H1 (cell line): ENCODE results near the gene NXT1. TPM values are rescaled to one million over a fixed set of nuclear protein-coding genes. Genes with fewer than 3 reads are reported as not detected.

Source experiments
- CTCF ChIA-PET: fragments of 300-600 bp; sonication (Branson Sonifier 250); formaldehyde crosslinking; loops from one replicate; lab custom pipeline; 2021; ENCODE audit not compliant: partially characterized antibody; lab: Charles Lee
- POLR2A ChIA-PET: fragments of 300-600 bp; sonication (Branson Sonifier 250); formaldehyde crosslinking; loops from one replicate; lab custom pipeline; 2021; ENCODE audit warnings: inconsistent platforms; ENCODE audit not compliant: partially characterized antibody; lab: Charles Lee
- DNase-seq, 2 experiments: peaks; one replicate each; pipeline versions ENCODE4 v3.0.0 to v3.0.0-alpha.2; 2010 to 2022; ENCODE audit warnings: low spot score in 2 of 2, low read depth in 1 of 2, mixed read lengths in 1 of 2
- FAIRE-seq: peaks from 2 replicates; lab custom pipeline; 2011; peaks lifted over from hg19 to GRCh38; lab: Jason Lieb, UNC
- H2AFZ ChIP-seq: 2 replicates; pipeline ENCODE4 v1.8.1; 2012; ENCODE audit warnings: low read length, inconsistent platforms
- H2AK5ac ChIP-seq: 2 replicates; pipeline ENCODE4 v1.6.1; 2013; ENCODE audit warnings: low read depth, low read length
- H2BK120ac ChIP-seq: replicated peaks from 2 replicates; pipeline ENCODE3; 2013; ENCODE audit warnings: low read depth, low read length, inconsistent platforms
- H2BK12ac ChIP-seq: 2 replicates; pipeline ENCODE4 v1.6.1; 2013; ENCODE audit warnings: low read depth, low read length
- H2BK15ac ChIP-seq: 2 replicates; pipeline ENCODE4 v1.6.1; 2013; ENCODE audit warnings: low read length
- H2BK20ac ChIP-seq: 2 replicates; pipeline ENCODE4 v1.6.1; 2013; ENCODE audit warnings: low read length
- H2BK5ac ChIP-seq: 2 replicates; pipeline ENCODE4 v1.6.1; 2013; ENCODE audit warnings: low read depth, low read length
- H3K14ac ChIP-seq: 2 replicates; pipeline ENCODE4 v1.6.1; 2013; ENCODE audit warnings: inconsistent platforms; ENCODE audit not compliant: insufficient read length
- H3K18ac ChIP-seq: 2 replicates; pipeline ENCODE4 v1.6.1; 2013; ENCODE audit warnings: low read length; ENCODE audit errors: extremely low read depth
- H3K23ac ChIP-seq: 2 replicates; pipeline ENCODE4 v1.6.1; 2013; ENCODE audit warnings: inconsistent platforms; ENCODE audit not compliant: insufficient read length
- H3K23me2 ChIP-seq: 2 replicates; pipeline ENCODE4 v1.6.1; 2013; ENCODE audit warnings: low read depth, low read length
- H3K27ac ChIP-seq: 2 replicates; pipeline ENCODE4 v1.6.1; 2011; ENCODE audit warnings: low read depth, low read length, inconsistent platforms
- H3K27me3 ChIP-seq, 4 experiments: replicated peaks in 1 of 4; 1 replicate in 1 of 4; 2 replicates in 3 of 4; pipeline versions ENCODE4 v1.6.1 to v1.8.1; 2011 to 2013; ENCODE audit warnings: low read length in 3 of 4, mild to moderate bottlenecking in 3 of 4, inconsistent platforms in 2 of 4, mixed read lengths in 2 of 4, moderate library complexity in 1 of 4; ENCODE audit not compliant: control insufficient read depth in 3 of 4, insufficient read depth in 3 of 4; ENCODE audit errors: extremely low read depth in 1 of 4
- H3K36me3 ChIP-seq, 4 experiments: 2 replicates each; pipeline versions ENCODE4 v1.6.1 to v1.8.1; 2011 to 2013; ENCODE audit warnings: mild to moderate bottlenecking in 4 of 4, low read length in 3 of 4, moderate library complexity in 2 of 4, control low read depth in 1 of 4, inconsistent platforms in 1 of 4; ENCODE audit not compliant: insufficient read depth in 4 of 4, control insufficient read depth in 2 of 4
- H3K4ac ChIP-seq: replicated peaks from 2 replicates; pipeline ENCODE3; 2013; ENCODE audit warnings: low read length, low read depth, mixed read lengths, inconsistent platforms; ENCODE audit not compliant: insufficient read length
- H3K4me1 ChIP-seq, 4 experiments: replicated peaks in 1 of 4; 1 replicate in 1 of 4; 2 replicates in 3 of 4; pipeline versions ENCODE4 v1.6.1 to v1.8.1; 2011 to 2013; ENCODE audit warnings: low read length in 3 of 4, inconsistent platforms in 2 of 4, mixed read lengths in 1 of 4; ENCODE audit not compliant: insufficient read depth in 4 of 4, control insufficient read depth in 3 of 4
- H3K4me2 ChIP-seq, 2 experiments: 2 replicates each; pipeline versions ENCODE4 v1.6.1 to v1.8.1; 2011 to 2013; ENCODE audit warnings: low read depth in 2 of 2, low read length in 2 of 2, control low read depth in 1 of 2, inconsistent platforms in 1 of 2, mild to moderate bottlenecking in 1 of 2; ENCODE audit not compliant: insufficient read depth in 1 of 2
- H3K4me3 ChIP-seq, 4 experiments: fragments of 200-600, 300-600 bp in 1 of 4; sonication (generic), shearing (Covaris generic), sonication (Bioruptor Twin) in 1 of 4; 2 replicates each; pipeline versions ENCODE4 v1.5.1 to v1.8.1; 2011 to 2016; ENCODE audit warnings: low read length in 4 of 4, low read depth in 3 of 4, control low read depth in 2 of 4, inconsistent platforms in 2 of 4, mild to moderate bottlenecking in 2 of 4, mixed read lengths in 1 of 4, moderate library complexity in 1 of 4; ENCODE audit not compliant: insufficient read depth in 2 of 4; ENCODE audit errors: extremely low read depth in 1 of 4
- H3K56ac ChIP-seq: replicated peaks from 2 replicates; pipeline ENCODE3; 2013; ENCODE audit warnings: low read depth, mild to moderate bottlenecking, mixed read lengths, low read length, inconsistent platforms; ENCODE audit not compliant: insufficient read length
- H3K79me1 ChIP-seq: 2 replicates; pipeline ENCODE4 v1.6.1; 2013; ENCODE audit warnings: low read depth, low read length, control low read depth
- H3K79me2 ChIP-seq, 2 experiments: 2 replicates each; pipeline versions ENCODE4 v1.6.1 to v1.8.1; 2012 to 2013; ENCODE audit warnings: low read length in 2 of 2, mild to moderate bottlenecking in 2 of 2, inconsistent platforms in 1 of 2; ENCODE audit not compliant: insufficient read depth in 2 of 2, control insufficient read depth in 1 of 2
- H3K9ac ChIP-seq, 4 experiments: replicated peaks in 1 of 4; 1 replicate in 1 of 4; 2 replicates in 3 of 4; pipeline versions ENCODE4 v1.6.1 to v1.8.1; 2011 to 2013; ENCODE audit warnings: low read depth in 3 of 4, low read length in 3 of 4, control low read depth in 2 of 4, mild to moderate bottlenecking in 2 of 4, moderate library complexity in 2 of 4, inconsistent platforms in 1 of 4; ENCODE audit errors: extremely low read depth in 1 of 4
- H3K9me3 ChIP-seq, 2 experiments: 2 replicates each; pipeline versions ENCODE4 v1.6.1 to v1.8.1; 2012 to 2013; ENCODE audit warnings: mild to moderate bottlenecking in 2 of 2, moderate library complexity in 2 of 2, control low read depth in 1 of 2, inconsistent platforms in 1 of 2, low read depth in 1 of 2, low read length in 1 of 2, mixed read lengths in 1 of 2; ENCODE audit not compliant: insufficient read depth in 2 of 2
- H4K20me1 ChIP-seq, 2 experiments: replicated peaks in 1 of 2; 2 replicates each; pipeline versions ENCODE3 to v1.8.1; 2011 to 2013; ENCODE audit warnings: inconsistent platforms in 2 of 2, low read length in 2 of 2, mild to moderate bottlenecking in 1 of 2; ENCODE audit not compliant: insufficient read depth in 2 of 2, control insufficient read depth in 1 of 2
- H4K5ac ChIP-seq: 2 replicates; pipeline ENCODE4 v1.6.1; 2013; ENCODE audit warnings: low read length, low read depth, mixed read lengths, inconsistent platforms; ENCODE audit not compliant: insufficient read length
- H4K8ac ChIP-seq: 2 replicates; pipeline ENCODE4 v1.8.0; 2013; ENCODE audit warnings: mild to moderate bottlenecking, moderate library complexity, low read length, inconsistent platforms; ENCODE audit not compliant: insufficient read depth; ENCODE audit errors: extremely low read depth
- H4K91ac ChIP-seq: replicated peaks from 2 replicates; pipeline ENCODE3; 2013; ENCODE audit warnings: low read length, mixed read lengths, inconsistent platforms; ENCODE audit not compliant: insufficient read length
- CBX5 ChIP-seq: fragments of 300-800, 300-1000 bp; sonication (generic); IDR thresholded peaks from 2 replicates; pipeline ENCODE4 v1.7.1; 2016; ENCODE audit warnings: antibody characterized with exemption, low read length, low read depth
- CEBPB ChIP-seq: IDR thresholded peaks from 2 replicates; pipeline ENCODE4 v1.6.1; 2012; ENCODE audit warnings: low read depth, low read length
- CHD2 ChIP-seq: IDR thresholded peaks from 2 replicates; pipeline ENCODE4 v1.6.1; 2012; ENCODE audit warnings: low read length, improper control_type of control experiment
- EGR1 ChIP-seq: IDR thresholded peaks from 2 replicates; pipeline ENCODE4 v1.6.1; 2011; ENCODE audit warnings: low read depth, low read length, borderline replicate concordance
- EP300 ChIP-seq, 2 experiments: IDR thresholded peaks; 1 replicate in 1 of 2; 2 replicates in 1 of 2; pipeline ENCODE4 v1.6.1; 2011 to 2012; ENCODE audit warnings: low read depth in 2 of 2, low read length in 2 of 2, mild to moderate bottlenecking in 2 of 2, borderline replicate concordance in 1 of 2, inconsistent platforms in 1 of 2, moderate library complexity in 1 of 2
- GTF2F1 ChIP-seq: IDR thresholded peaks from 2 replicates; pipeline ENCODE4 v1.6.1; 2012; ENCODE audit warnings: low read depth, low read length, improper control_type of control experiment, borderline replicate concordance
- HDAC2 ChIP-seq, 2 experiments: fragments of 300-600 bp in 1 of 2; sonication (generic) in 1 of 2; IDR thresholded peaks; 2 replicates each; pipeline ENCODE4 v1.6.1; 2011 to 2012; ENCODE audit warnings: low read depth in 2 of 2, low read length in 2 of 2, mild to moderate bottlenecking in 2 of 2, moderate library complexity in 2 of 2, borderline replicate concordance in 1 of 2, inconsistent platforms in 1 of 2
- KDM1A ChIP-seq: fragments of 200-600, 300-600 bp; sonication (generic); IDR thresholded peaks from 2 replicates; pipeline ENCODE4 v1.7.1; 2016; ENCODE audit warnings: mild to moderate bottlenecking, low read length, borderline replicate concordance
- MAFK ChIP-seq: IDR thresholded peaks from 2 replicates; pipeline ENCODE4 v1.6.1; 2012; ENCODE audit warnings: low read depth, mild to moderate bottlenecking, improper control_type of control experiment, low read length
- SAP30 ChIP-seq: fragments of 300-600 bp; sonication (generic); IDR thresholded peaks from 2 replicates; pipeline ENCODE4 v1.7.1; 2012; ENCODE audit warnings: low read length, moderate library complexity, mild to moderate bottlenecking, inconsistent platforms; ENCODE audit not compliant: insufficient read depth, insufficient replicate concordance
- SUZ12 ChIP-seq: fragments of 200-600 bp; sonication (generic); IDR thresholded peaks from 2 replicates; pipeline ENCODE4 v1.6.1; 2012; ENCODE audit warnings: mild to moderate bottlenecking, inconsistent platforms, low read length, moderate library complexity, mixed read lengths
- WGBS, 2 experiments: shearing (Covaris generic) in 1 of 2; methylation state at CpG; one replicate each; pipeline versions ENCODE4 v1.1.6 to v1.1.7; 2013 to 2015; ENCODE audit warnings: low lambda C conversion rate in 2 of 2, mixed read lengths in 2 of 2, inconsistent platforms in 1 of 2, low coverage in 1 of 2, missing lambda C conversion rate in 1 of 2; ENCODE audit not compliant: insufficient replicate concordance in 2 of 2, insufficient coverage in 1 of 2, insufficient read length in 1 of 2; ENCODE audit errors: extremely low coverage in 1 of 2, missing lambda C conversion rate in 1 of 2; 5-methylcytosine and 5-hydroxymethylcytosine counted together
- polyA plus RNA-seq, 7 experiments: library from polyadenylated mRNA; depleted of rRNA in 3 of 7; stranded (reverse) in 5 of 7; unstranded in 2 of 7; fragments of >200 nt in 5 of 7; fragments of 200-250 nt in 2 of 7; gene quantifications; 1 replicate in 5 of 7; 2 replicates in 1 of 7; 4 replicates in 1 of 7; pipeline versions ENCODE4 v1.2.1 to v1.2.3, GENCODE V29; 2011 to 2013; ENCODE audit warnings: missing spikeins in 2 of 7, mixed read lengths in 2 of 7
- total RNA-seq: library from RNA; stranded (reverse); fragmentation: NEBNext Ultra II Directional; extraction: Animal tissue kit (Norgen Biotek cat#: 25700); gene quantifications from 2 replicates; pipeline ENCODE4 v1.2.1, GENCODE V29; 2021
- TF ChIP-seq, protein P1 (sequence below): IDR thresholded peaks from 2 replicates; pipeline ENCODE4 v1.6.1; 2012; ENCODE audit warnings: low read length, inconsistent platforms

The NXT1 gene
- total and polyA plus RNA-seq, 2 of the 8 experiments (the other 6 are each of a cell fraction or from before 2014, with no cell fraction given), result 23.1 to 26.5 TPM

DNA sequence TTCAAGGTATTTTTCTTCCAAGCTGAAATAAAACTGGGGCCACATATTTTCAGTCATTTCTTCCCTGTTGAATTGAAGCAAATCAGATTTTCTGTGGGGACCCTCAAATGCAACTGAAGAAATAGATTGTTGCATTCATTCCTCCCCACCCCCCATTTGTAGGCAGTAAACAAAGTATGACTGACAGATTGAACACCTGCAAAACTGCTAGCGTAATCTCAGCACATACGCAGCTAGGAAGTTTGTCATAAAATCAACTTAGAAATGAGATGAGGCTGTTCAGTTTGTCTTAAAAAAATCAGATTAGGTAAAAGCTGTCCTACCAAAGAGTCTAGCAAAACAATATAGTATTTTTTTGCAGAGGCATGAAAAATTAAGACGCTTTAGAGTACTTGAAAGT lies 20.3 kb downstream of the NXT1 start:
- Histone ChIP-seq H2AK5ac (no peak overlapping the region), H3K36me3 (peaks cover 13 to 58% (median 39%) of the 10 kb centered on the region in 4 experiments), H2BK15ac (no peak overlapping the region), H3K9ac (no peak overlapping the region), H4K20me1 (peaks cover 3 to 14% of the 10 kb centered on the region in 2 experiments), H2BK20ac (no peak overlapping the region), H3K56ac (no peak overlapping the region), H2BK12ac (no peak overlapping the region), H3K23ac (no peak overlapping the region), H3K79me2 (peaks cover 0 to 21% of the 10 kb centered on the region in 2 experiments; a peak in 2 of 4 replicates), H3K4ac (no peak overlapping the region), H3K27me3 (no peaks in the 10 kb centered on the region), H4K5ac (no peak overlapping the region), H3K4me1 (no peaks in the 10 kb centered on the region), H4K91ac (no peak overlapping the region), H4K8ac (no peak overlapping the region), H2BK120ac (no peak overlapping the region), H3K4me2 (no peak overlapping the region), H3K27ac (no peak overlapping the region), H3K4me3 (no peak overlapping the region), H3K18ac (no peak overlapping the region), H2BK5ac (no peak overlapping the region), H2AFZ (no peak overlapping the region), H3K9me3 (no peaks in the 10 kb centered on the region), H3K14ac (no peak overlapping the region), H3K23me2 (no peaks in the 10 kb centered on the region), H3K79me1 (no peaks in the 10 kb centered on the region)
- ChIA-PET POLR2A (interaction anchor here (0.6 to 1.3 kb wide), 4 partner anchors 9 to 137 kb away, joined by 3 to 4 read pairs (median 4); partner anchors contain the start of gene GZF1), CTCF (interaction anchor here (0.6 kb wide), 1 partner anchor 50 kb away, joined by 3 read pairs; no protein-coding TSS in a partner anchor)
- FAIRE-seq (no peak), DNase-seq (no peak)
- 67% methylated on average over 3 of the region's 3 CpGs; no CpG with 5 or more reads in 1 of the 2 experiments for WGBS, 2 experiments
- TF ChIP-seq SUZ12, result no peak
- TF ChIP-seq CBX5, result no peak
- TF ChIP-seq SAP30, result no peak
- no peak for TF ChIP-seq EP300 (IDR thresholded peaks at IDR 0.05; ENCODE audit: borderline replicate concordance in 1 of 2, low read depth in 2 of 2, low read length in 2 of 2)
- no peak for TF ChIP-seq GTF2F1
- TF ChIP-seq HDAC2 (IDR thresholded peaks at IDR 0.05; ENCODE audit: borderline replicate concordance in 1 of 2, low read depth in 2 of 2, low read length in 2 of 2), result no peak
- no peak for TF ChIP-seq CHD2
- TF ChIP-seq KDM1A, result no peak
- TF ChIP-seq MAFK, result no peak
- TF ChIP-seq, protein P1, sequence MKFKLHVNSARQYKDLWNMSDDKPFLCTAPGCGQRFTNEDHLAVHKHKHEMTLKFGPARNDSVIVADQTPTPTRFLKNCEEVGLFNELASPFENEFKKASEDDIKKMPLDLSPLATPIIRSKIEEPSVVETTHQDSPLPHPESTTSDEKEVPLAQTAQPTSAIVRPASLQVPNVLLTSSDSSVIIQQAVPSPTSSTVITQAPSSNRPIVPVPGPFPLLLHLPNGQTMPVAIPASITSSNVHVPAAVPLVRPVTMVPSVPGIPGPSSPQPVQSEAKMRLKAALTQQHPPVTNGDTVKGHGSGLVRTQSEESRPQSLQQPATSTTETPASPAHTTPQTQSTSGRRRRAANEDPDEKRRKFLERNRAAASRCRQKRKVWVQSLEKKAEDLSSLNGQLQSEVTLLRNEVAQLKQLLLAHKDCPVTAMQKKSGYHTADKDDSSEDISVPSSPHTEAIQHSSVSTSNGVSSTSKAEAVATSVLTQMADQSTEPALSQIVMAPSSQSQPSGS, result no peak
- no peak for TF ChIP-seq EGR1
- TF ChIP-seq CEBPB, result no peak
